Fibroblast of skin of scalp (primary cell): Measurements from ENCODE around the gene CLPTM1.
"Not testable (repeated sequence)": the region's sequence is repeated elsewhere in the genome, so short reads cannot be mapped to it uniquely, and the experiment has no call there.

Experiments
- DNase-seq: peaks from one replicate; pipeline ENCODE4 v3.0.0-alpha.2; 2013

Gene CLPTM1

GRCh38 chr19:44984005-44984404 is 28.8 kb downstream of the CLPTM1 start:
- no peak for DNase-seq

DNA sequence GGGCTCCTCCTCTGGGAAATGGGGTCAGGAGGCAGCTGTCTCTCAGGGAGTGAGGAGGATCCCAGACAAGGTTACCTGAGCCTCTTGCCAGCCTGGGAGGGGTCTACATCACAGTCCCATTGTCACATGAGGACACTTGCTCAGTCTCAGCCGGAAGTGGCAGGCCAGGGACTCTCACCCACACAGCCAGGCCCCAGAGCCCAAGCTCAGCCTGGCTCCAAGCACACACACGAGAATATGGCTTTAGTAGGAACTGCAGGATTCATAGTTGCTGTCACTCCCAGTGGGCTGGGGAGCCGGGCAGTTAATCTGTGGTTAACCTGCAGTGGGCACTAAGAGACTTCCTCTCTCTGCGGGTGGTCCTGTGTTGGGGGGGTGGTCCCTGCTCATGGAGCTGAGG is 30.3 kb downstream of the CLPTM1 start:
- DNase-seq: no peak

GRCh38 chr19:44986389-44986788 is 31.2 kb downstream of the CLPTM1 start:
- DNase-seq: no peak

DNA sequence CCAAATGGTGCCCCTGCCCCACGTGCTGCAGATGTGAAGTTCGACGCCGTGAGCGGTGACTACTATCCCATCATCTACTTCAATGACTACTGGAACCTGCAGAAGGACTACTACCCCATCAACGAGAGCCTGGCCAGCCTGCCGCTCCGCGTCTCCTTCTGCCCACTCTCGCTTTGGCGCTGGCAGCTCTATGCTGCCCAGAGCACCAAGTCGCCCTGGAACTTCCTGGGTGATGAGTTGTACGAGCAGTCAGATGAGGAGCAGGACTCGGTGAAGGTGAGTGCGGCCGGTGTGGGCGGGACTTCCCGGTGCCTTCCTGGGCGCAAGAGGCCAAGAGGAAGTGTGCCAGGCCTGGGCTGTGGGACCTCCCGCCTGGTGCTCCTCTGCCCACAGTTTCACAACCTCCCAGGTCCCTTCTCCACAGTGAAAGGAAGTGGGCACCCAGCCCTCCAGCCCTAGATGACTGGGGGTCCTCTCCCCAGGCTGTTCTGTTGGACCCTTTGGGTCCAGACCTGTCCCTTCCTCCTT is 32.0 kb downstream of the CLPTM1 start:
- DNase-seq: no peak

DNA sequence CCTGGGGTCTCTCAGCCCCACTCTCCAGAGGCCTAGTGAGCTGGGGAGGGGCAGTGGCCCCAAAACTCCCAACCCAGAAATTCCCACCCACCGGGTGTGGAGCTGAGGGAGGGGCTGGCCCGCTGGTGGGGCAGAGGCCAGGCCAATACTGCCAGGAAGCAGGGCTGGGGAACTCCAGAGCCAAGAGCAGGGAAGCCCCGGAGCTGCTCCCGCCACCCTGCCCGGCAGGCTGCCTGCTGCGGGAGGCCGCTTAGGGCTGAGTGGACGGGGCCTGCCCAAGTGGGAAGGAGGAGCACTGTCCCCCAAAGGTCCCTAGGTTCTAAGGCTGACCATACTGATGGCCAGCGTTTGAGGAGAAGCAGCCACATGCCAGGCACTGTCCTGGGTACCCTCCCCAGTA is 33.1 kb downstream of the CLPTM1 start:
- no peak for DNase-seq

GRCh38 chr19:44988896-44989556 is 33.8 kb downstream of the CLPTM1 start:
- DNase-seq: peak; percentile 71

DNA sequence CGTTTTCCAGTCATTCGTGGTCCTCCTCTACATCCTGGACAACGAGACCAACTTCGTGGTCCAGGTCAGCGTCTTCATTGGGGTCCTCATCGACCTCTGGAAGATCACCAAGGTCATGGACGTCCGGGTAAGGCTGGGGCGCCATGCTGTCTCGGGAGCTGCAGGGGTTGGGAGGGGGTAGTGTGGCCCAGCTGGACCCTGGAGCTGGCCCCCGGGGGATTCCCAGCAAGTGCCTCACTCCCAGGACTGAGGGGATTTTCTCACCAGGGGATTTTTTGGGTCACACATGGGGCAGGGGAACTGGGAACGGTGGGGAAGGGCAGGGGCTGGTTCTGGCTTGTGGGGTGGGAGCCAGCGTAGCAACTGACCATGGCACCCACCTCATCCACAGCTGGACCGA is 35.3 kb downstream of the CLPTM1 start:
- DNase-seq: no peak

- DNase-seq: no peak
Observed at GRCh38 chr19:44990966-44991365, 35.8 kb downstream of the CLPTM1 start.

GRCh38 chr19:44992336-44993163 is 37.4 kb downstream of the CLPTM1 start:
- no peak for DNase-seq

GRCh38 chr19:44993526-44993925 is 38.3 kb downstream of the CLPTM1 start:
- DNase-seq: no peak

- DNase-seq: no peak
Observed at GRCh38 chr19:44993926-44994537, 38.9 kb downstream of the CLPTM1 start.

GRCh38 chr19:44998025-44998424 is 42.8 kb downstream of the CLPTM1 start:
- DNase-seq: no peak

GRCh38 chr19:44999131-44999925 is 44.1 kb downstream of the CLPTM1 start:
- not testable (repeated sequence) for DNase-seq

DNA sequence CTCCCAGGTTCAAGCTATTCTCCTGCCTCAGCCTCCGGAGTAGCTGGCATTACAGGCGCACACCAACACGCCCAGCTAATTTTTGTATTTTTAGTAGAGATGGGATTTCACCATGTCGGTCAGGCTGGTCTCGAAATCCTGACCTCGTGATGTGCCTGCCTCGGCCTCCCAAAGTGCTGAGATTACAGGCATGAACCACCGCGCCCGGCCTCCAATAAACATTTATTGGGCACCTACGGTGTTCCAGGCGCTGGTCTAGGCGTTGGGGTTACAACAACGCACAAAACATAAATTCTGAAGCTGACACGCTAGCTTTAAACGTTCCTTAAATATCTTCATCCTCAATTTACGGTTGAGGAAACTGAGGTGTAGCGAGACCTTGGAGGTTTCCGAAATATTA is 45.5 kb downstream of the CLPTM1 start:
- DNase-seq: not testable (repeated sequence)

DNA sequence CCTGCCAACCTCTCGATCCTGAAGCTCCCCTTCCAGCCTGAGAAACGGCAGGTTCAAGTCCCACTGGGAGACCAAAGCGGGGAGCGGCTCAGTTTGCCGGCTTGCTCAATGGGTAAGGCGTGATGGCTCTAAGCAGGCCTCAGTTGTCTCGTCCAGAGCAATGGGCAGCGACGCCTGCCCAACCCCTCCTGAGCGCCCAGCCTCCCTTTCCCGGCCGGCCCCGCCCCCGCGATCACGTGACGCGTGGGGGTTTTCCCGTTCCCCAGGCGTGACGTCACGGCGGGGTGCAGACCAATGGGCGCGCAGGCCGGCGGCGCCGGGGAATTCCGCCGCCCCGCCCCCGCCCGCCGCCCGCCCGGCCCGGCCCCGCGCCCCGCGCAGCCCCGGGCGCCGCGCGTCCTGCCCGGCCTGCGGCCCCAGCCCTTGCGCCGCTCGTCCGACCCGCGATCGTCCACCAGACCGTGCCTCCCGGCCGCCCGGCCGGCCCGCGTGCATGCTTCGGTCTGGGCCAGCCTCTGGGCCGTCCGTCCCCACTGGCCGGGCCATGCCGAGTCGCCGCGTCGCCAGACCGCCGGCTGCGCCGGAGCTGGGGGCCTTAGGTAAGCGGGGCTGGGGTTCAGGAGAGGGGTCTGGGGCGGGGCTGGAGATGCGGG is 46.0 kb downstream of the CLPTM1 start, which contains the start of gene RELB:
Gene RELB, plus strand, starts transcription at position 378 of the 653 bp plus-strand sequence. Its CDS starts 116 bp downstream, at position 494.
- peak; percentile 92 for DNase-seq

DNA sequence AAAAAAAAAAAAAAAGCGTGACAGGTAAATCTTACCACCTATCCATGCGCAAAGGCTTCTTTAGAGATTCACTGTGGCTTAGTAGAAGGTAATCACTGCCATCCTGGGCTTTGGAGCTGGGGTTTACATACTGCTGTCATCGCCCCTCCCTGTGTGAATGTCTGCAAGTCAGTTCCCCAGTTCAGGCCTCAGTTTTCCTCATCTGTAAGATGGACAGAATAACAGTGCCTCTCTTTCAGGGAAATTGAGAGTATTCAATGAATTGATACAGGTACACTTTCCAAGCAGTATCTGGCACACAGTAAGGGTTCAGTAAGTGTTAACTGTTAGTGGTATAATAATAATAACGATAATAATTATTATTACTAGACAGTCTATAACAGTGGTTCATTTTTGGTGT is 48.3 kb downstream of the CLPTM1 start:
- DNase-seq: no peak

GRCh38 chr19:45005787-45006186 is 50.6 kb downstream of the CLPTM1 start:
- DNase-seq: no peak

DNA sequence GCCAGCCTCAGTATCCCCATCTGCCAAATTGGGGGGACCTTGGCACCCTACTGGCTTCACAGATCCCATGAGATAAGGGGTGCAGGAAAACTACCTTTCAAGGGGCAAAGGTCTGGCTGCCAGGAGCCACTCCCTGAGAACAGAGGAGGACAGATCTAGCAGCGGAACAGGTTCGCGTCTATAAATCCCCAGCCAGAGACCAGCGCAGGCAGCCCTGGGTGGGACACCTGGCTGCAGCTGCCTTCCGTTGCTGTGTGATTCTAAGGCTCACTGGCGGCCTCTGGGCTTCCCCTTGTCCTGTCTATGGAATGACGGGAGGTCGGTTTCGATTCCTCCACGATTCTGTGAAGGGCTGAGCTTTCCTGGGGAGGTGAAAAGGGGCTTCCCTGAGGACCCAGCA is 53.4 kb downstream of the CLPTM1 start:
- no peak for DNase-seq

- no peak for DNase-seq
Observed at GRCh38 chr19:45009625-45010255, 54.6 kb downstream of the CLPTM1 start.

DNA sequence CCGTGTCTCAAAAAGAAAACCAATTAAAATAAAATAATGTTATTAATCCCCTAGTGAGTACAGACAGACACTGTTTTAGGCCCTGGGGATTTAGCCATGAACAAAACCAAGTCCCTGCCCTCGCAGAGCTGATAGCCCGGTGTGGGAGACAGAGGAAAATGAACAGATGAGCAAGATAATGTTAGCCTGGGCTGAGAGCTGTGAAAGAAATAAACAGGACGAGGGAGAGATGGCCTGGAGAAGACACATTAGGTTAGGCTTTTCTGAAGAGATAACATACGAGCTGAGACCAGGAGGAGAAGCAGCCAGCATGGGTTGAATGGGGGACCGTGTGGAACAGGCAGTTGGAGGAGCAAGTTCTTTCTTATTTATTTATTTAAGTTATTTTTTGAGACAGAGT is 55.1 kb downstream of the CLPTM1 start:
- no peak for DNase-seq

GRCh38 chr19:45011959-45012358 is 56.8 kb downstream of the CLPTM1 start:
- no peak for DNase-seq
